ENCODE measurements around the gene ZSCAN2. TPM values are rescaled to one million over a fixed set of nuclear protein-coding genes. Genes with fewer than 3 reads are reported as not detected.

The ZSCAN2 gene
- total RNA-seq, 4 donors from 2014 or later = 2.5 to 8.6 (median 5.3) TPM

- TF ChIP-seq CTCF (IDR thresholded peaks at IDR 0.05) = no peak
- TF ChIP-seq POLR2AphosphoS5 (IDR thresholded peaks at IDR 0.05) = no peak
- no peak for TF ChIP-seq EP300 (IDR thresholded peaks at IDR 0.05)
- no peak overlapping the region for H3K27ac ChIP-seq
- WGBS = 96% methylated on average over 3 of the region's 3 CpGs
Measured at GRCh38 chr15:84668221-84668982, 67.6 kb downstream of the ZSCAN2 start.

GRCh38 chr15:84669726-84670125 lies 68.9 kb downstream of the ZSCAN2 start:
- H3K27ac ChIP-seq = no peak overlapping the region
- H3K4me1 ChIP-seq = peaks cover 9% of the 10 kb centered on the region
- DNase-seq (ENCODE audit: low spot score in 2 of 2) = no peak
- H3K36me3 ChIP-seq = peaks cover 54% of the 10 kb centered on the region
- 60% methylated on average over 8 of the region's 8 CpGs for WGBS
- no peaks in the 10 kb centered on the region for H3K27me3 ChIP-seq
- TF ChIP-seq POLR2A (IDR thresholded peaks at IDR 0.05) = no peak
- TF ChIP-seq EP300 (IDR thresholded peaks at IDR 0.05) = no peak
- no peak for TF ChIP-seq POLR2AphosphoS5 (IDR thresholded peaks at IDR 0.05)
- no peak for TF ChIP-seq CTCF (IDR thresholded peaks at IDR 0.05)
- H3K4me3 ChIP-seq = no peak overlapping the region
- no peaks in the 10 kb centered on the region for H3K9me3 ChIP-seq

More at GRCh38 chr15:84668221-84668982, 67.6 kb downstream of the ZSCAN2 start:
- no peak overlapping the region for H3K4me3 ChIP-seq
- no peaks in the 10 kb centered on the region for H3K27me3 ChIP-seq
- H3K4me1 ChIP-seq = peaks cover 9% of the 10 kb centered on the region
- H3K9me3 ChIP-seq = no peaks in the 10 kb centered on the region
- H3K36me3 ChIP-seq = peaks cover 49% of the 10 kb centered on the region
- DNase-seq (ENCODE audit: low spot score in 2 of 2) = no peak

- H3K4me1 ChIP-seq = peaks cover 9% of the 10 kb centered on the region
- no peak overlapping the region for H3K4me3 ChIP-seq
- no peaks in the 10 kb centered on the region for H3K27me3 ChIP-seq
- peak overlapping the region; percentile 66 for H3K27ac ChIP-seq
- no peaks in the 10 kb centered on the region for H3K9me3 ChIP-seq
- no peak for TF ChIP-seq CTCF (IDR thresholded peaks at IDR 0.05)
- no peak for TF ChIP-seq EP300 (IDR thresholded peaks at IDR 0.05)
- no peak for TF ChIP-seq POLR2AphosphoS5 (IDR thresholded peaks at IDR 0.05)
- no peak for TF ChIP-seq POLR2A (IDR thresholded peaks at IDR 0.05)
- peaks cover 48% of the 10 kb centered on the region for H3K36me3 ChIP-seq
- DNase-seq (ENCODE audit: low spot score in 2 of 2) = no peak
Measured at GRCh38 chr15:84671211-84671610, 70.4 kb downstream of the ZSCAN2 start.

Other genes with a start within 250 kb of the ZSCAN2 start
- 10 to 100 TPM; 16.0 to 39.9 (median 27.2) TPM for gene WDR73, start 53.3 kb downstream of the ZSCAN2 start, total RNA-seq
- 1 to 10 TPM; 2.2 to 6.7 (median 3.5) TPM for gene NMB, start 57.2 kb downstream of the ZSCAN2 start, total RNA-seq
- 10 to 100 TPM; 44.3 to 52.9 (median 47.3) TPM for gene SEC11A, start 115.1 kb downstream of the ZSCAN2 start, total RNA-seq
- 10 to 100 TPM; 23.1 to 37.2 (median 30.7) TPM for gene ZNF592, start 147.6 kb downstream of the ZSCAN2 start, total RNA-seq
- gene ALPK3, start 216.3 kb downstream of the ZSCAN2 start, total RNA-seq = 1 to 10 TPM in 2 of 4 donors, under 1 TPM in 2; 0.42 to 7.5 (median 1.1) TPM

Data from suprapubic skin (tissue), 4 donors.